ENCODE measurements around the gene FN1.

FN1 gene

GRCh38 chr2:215434447-215435279, 1.2 kb downstream of the FN1 start:
- TF ChIP-seq, protein P1, sequence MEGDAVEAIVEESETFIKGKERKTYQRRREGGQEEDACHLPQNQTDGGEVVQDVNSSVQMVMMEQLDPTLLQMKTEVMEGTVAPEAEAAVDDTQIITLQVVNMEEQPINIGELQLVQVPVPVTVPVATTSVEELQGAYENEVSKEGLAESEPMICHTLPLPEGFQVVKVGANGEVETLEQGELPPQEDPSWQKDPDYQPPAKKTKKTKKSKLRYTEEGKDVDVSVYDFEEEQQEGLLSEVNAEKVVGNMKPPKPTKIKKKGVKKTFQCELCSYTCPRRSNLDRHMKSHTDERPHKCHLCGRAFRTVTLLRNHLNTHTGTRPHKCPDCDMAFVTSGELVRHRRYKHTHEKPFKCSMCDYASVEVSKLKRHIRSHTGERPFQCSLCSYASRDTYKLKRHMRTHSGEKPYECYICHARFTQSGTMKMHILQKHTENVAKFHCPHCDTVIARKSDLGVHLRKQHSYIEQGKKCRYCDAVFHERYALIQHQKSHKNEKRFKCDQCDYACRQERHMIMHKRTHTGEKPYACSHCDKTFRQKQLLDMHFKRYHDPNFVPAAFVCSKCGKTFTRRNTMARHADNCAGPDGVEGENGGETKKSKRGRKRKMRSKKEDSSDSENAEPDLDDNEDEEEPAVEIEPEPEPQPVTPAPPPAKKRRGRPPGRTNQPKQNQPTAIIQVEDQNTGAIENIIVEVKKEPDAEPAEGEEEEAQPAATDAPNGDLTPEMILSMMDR (conservative IDR thresholded peaks at IDR 0.05), result no peak
- no peak for TF ChIP-seq ZFX (IDR thresholded peaks at IDR 0.05)
- no peak overlapping the region; the same call in 1 of the 2 replicates for H3K27ac ChIP-seq

GRCh38 chr2:215432759-215433594, 2.9 kb downstream of the FN1 start:
- TF ChIP-seq, protein P1 (conservative IDR thresholded peaks at IDR 0.05), result no peak
- no peak for TF ChIP-seq ZFX (IDR thresholded peaks at IDR 0.05)
- no peak overlapping the region for H3K27ac ChIP-seq

- TF ChIP-seq, protein P1 (conservative IDR thresholded peaks at IDR 0.05), result no peak
- no peak for TF ChIP-seq ZFX (IDR thresholded peaks at IDR 0.05)
- no peak overlapping the region for H3K27ac ChIP-seq
Observed at GRCh38 chr2:215431778-215432758, 3.8 kb downstream of the FN1 start.

GRCh38 chr2:215431290-215431689, 4.6 kb downstream of the FN1 start:
- TF ChIP-seq ZFX (IDR thresholded peaks at IDR 0.05), result no peak
- TF ChIP-seq, protein P1 (conservative IDR thresholded peaks at IDR 0.05), result no peak
- H3K27ac ChIP-seq, result no peak overlapping the region

DNA sequence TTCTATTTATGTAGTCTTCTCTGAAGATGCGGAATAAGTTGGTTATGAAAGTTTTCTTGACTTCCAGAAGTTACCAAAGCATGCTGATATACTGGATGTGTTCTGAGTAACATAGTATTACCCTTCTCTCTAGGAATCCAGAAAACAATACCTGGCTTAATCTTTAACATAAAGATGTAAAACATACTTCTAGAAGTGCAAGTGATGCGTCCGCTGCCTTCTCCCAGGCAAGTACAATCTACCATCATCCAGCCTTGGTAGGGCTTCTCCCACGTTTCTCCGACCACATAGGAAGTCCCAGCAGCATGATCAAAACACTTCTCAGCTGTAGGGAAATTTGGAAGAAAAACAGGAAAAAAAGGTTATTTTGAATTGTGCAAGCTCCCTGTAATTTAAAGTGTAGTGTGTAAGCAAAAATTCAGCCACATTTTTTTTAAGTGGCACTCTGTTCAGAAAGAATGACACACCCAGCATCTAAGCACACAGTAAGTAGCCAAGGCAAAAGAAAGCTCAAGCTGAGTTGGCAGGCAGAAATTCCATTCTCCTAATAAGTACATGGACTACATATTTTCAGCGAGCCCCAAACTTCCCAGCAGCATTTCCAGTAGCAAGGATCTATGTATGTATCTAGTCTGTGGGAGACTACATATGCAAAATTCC, 5.2 kb downstream of the FN1 start:
- TF ChIP-seq, protein P1 (conservative IDR thresholded peaks at IDR 0.05), result no peak
- no peak for TF ChIP-seq ZFX (IDR thresholded peaks at IDR 0.05)
- H3K27ac ChIP-seq, result no peak overlapping the region

DNA sequence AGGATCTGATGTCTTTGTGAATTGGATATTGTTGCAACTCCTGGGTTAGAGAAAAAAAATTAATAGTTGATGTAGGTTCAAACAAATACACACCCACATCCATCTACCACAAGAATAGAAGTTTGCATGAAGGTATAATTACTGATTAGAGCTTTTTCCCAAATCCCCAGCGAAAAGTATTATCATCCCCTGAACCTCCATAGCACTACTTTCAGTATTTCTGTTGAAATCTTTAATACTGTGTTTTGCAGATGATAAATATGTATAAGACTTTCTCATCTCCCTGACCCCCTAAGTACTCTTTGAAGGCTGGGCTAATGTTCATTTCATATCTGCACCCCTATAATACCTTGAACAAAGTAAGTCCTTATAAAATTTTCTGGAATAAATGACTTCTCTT, 6.4 kb downstream of the FN1 start:
- no peak for TF ChIP-seq ZFX (IDR thresholded peaks at IDR 0.05)
- TF ChIP-seq, protein P1 (conservative IDR thresholded peaks at IDR 0.05), result no peak
- H3K27ac ChIP-seq, result no peak overlapping the region

Data from C4-2B (cell line).